ENCODE results near the gene C19orf53.

GRCh38 chr19:13765395-13766094 lies 8.7 kb upstream of the C19orf53 start:
- peak in 1 of 6 experiments; percentile 9 for TF ChIP-seq CTCF (IDR thresholded peaks at IDR 0.05)
- TF ChIP-seq POLR2A (IDR thresholded peaks at IDR 0.05) = no peak

Measured in esophagus squamous epithelium (tissue), 4 donors.